GM13977 (cell line): Measurements from ENCODE around the gene ZNF638.

Source experiments
- DNase-seq: peaks from one replicate; pipeline ENCODE4 v3.0.0; 2012; ENCODE audit warnings: low spot score
- in situ Hi-C: fragments of 300-500 bp; cut with MboI; formaldehyde crosslinking; loops from one replicate; pipeline ENCODE4 v1.12.0; 2022; ENCODE audit warnings: low sequenced_read_pairs, low pct_unique_long_range_greater_than_20kb, mixed read lengths, inconsistent platforms; ENCODE audit not compliant: unreplicated experiment
- TF ChIP-seq, protein P1 (sequence below): IDR thresholded peaks from 2 replicates; pipeline ENCODE4 v1.5.1; 2012; ENCODE audit warnings: mild to moderate bottlenecking, control low read depth; ENCODE audit not compliant: insufficient read depth; ENCODE audit errors: extremely low read depth, missing control alignments

ZNF638 gene

DNA sequence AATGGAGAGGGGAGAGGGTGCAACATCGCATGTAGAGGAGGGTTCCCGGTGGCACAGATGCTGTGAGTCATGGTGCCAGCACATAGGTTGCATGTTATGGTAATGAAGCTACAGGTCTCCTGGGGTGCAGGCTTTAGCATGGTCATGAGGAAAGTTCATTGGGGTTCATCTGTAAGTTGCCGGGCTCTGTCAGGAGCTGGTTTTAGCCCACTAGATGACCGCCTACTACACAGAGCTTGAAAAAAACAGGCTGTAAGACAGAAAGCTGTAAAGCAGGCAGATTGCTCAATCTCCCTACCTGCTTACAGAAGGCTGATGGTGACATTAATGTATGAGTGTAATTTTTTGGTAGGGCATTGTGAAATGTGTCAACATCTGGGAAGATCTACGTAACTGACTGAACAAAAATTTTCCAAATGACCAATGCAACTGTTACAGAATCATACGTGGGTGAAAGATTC lies 145.7 kb downstream of the ZNF638 start:
- in situ Hi-C loops, result loop anchor here (25.0 kb wide), 1 partner anchor 315 kb away; no protein-coding TSS in a partner anchor
- DNase-seq, result no peak
- TF ChIP-seq, protein P1, sequence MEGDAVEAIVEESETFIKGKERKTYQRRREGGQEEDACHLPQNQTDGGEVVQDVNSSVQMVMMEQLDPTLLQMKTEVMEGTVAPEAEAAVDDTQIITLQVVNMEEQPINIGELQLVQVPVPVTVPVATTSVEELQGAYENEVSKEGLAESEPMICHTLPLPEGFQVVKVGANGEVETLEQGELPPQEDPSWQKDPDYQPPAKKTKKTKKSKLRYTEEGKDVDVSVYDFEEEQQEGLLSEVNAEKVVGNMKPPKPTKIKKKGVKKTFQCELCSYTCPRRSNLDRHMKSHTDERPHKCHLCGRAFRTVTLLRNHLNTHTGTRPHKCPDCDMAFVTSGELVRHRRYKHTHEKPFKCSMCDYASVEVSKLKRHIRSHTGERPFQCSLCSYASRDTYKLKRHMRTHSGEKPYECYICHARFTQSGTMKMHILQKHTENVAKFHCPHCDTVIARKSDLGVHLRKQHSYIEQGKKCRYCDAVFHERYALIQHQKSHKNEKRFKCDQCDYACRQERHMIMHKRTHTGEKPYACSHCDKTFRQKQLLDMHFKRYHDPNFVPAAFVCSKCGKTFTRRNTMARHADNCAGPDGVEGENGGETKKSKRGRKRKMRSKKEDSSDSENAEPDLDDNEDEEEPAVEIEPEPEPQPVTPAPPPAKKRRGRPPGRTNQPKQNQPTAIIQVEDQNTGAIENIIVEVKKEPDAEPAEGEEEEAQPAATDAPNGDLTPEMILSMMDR, result no peak

DNA sequence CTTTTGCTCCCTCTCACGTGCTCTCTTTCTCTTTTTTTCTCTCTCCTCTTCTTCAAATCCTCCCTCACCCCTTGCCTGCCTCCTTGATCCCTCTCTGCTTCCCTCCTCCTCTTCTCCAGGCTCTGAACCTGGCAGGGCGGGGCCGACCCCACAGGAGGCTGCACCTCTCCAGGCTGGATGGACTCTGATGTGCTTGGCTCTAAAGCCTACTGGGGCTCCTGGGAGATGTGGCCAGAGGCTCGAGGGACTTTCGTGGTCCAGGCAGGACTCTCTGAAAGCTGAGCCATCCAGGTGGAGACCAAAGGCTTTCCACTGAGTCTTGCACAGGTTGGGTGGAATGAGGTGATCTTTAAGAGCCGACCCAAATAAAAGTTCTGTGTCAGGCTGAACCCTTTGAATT lies 147.2 kb downstream of the ZNF638 start:
- no peak for DNase-seq
- TF ChIP-seq, protein P1, result no peak
- in situ Hi-C loops, result loop anchor here (25.0 kb wide), 1 partner anchor 317 kb away; no protein-coding TSS in a partner anchor

DNA sequence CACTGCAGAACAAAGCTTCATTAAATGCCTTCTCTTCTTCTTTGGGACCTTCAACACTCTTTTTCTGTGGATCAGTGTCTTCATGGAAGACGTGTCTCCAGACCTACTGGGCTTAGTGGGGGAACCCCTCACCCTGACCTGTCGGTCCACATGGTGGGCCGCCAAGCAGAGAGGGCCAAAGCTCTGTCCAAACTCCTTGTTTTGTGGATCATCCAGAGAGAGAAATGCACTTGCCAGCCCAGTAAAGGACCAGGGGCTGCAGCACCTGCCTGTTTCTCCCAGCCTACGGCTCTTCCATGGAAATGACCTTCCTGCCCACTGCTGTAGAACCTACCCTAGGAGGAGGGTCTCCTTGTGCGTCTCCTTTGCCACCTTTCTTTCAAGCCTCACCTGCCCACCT lies 147.7 kb downstream of the ZNF638 start:
- in situ Hi-C loops, result loop anchor here (25.0 kb wide), 1 partner anchor 317 kb away; no protein-coding TSS in a partner anchor
- no peak for DNase-seq
- TF ChIP-seq, protein P1, result no peak

DNA sequence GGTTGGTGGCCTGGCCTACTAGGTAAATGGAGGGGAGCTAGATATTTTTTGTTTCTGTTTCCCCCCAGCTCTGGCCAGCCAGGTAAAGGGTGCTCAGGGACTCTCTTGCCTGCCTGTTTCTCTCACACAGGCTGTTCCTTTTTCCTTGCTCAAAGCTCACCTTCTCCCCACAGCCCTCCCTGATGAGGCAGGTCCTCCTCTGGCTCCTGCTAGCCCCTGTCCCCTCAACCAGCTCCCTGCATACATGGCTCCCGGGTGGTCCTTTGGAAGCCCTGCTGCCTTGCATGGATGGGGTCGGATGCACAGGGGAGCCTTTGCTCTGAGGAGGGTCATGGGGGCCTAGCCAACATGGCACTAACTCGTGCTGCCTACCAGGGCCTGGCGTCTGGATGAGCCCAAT lies 149.5 kb downstream of the ZNF638 start:
- DNase-seq, result no peak
- TF ChIP-seq, protein P1, result no peak
- in situ Hi-C loops, result loop anchor here (25.0 kb wide), 1 partner anchor 319 kb away; no protein-coding TSS in a partner anchor

DNA sequence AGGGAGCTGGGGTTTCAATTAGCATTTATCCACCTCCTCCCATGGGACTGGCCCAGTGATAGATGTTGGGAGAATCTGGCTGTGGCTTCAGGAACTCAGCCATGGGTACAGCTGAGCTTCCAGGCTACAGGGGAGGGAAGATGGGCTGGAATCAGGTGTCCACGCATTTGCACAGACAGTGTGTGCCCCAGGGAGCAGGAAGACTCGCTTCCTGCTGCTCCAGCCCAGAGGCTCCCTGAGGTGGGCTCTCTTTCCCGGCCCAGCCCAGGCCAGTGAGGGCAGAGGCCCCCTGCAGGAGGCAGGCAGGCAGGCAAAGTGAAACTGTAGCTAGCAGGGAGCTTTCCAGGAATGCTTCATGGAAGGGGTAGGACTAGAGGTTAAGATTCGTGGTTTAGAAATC lies 150.5 kb downstream of the ZNF638 start:
- TF ChIP-seq, protein P1, result no peak
- no peak for DNase-seq
- in situ Hi-C loops, result loop anchor here (25.0 kb wide), 1 partner anchor 320 kb away; no protein-coding TSS in a partner anchor

DNA sequence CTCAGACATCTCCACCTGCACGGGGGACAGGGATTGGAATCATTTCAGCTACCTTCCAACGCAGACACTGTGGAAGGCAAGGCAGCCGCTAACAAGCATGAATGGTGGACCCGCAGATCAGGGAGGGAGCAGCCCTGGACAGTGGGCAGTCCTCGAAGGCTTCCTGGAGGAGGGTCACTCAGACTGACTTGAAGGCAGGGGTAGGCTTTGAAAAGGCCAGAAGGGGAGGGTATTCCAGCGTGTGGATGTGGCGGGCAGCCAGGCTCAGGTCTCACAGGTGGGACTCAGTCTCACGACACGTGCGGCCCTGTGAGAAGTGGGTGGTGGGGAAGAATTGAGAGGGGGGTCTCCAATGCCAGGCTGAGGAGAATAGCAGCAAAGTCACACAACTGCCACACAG lies 151.7 kb downstream of the ZNF638 start:
- in situ Hi-C loops, result loop anchor here (25.0 kb wide), 1 partner anchor 321 kb away; no protein-coding TSS in a partner anchor
- no peak for DNase-seq
- TF ChIP-seq, protein P1, result no peak
